ENCODE results near the gene DNLZ.

DNA sequence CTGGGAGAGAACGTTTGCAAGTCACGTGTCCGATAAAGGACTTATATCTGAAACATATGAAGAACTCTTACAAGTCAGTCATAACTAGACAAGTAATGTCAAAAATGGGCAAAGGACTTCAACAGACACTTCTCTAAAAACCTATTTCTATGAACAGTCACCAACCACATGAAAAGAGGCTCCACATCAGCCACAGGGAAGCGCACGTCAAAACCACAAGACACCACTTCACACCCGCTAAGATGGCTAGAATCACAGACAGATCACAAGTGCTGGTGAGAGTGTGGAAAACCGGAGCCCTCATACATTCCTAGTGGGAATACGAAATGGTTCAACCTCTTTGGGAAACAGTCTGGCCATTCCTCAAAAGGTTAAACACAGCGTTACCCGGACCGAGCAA, 21.5 kb upstream of the DNLZ start:
- no peak for TF ChIP-seq POLR2AphosphoS5 (IDR thresholded peaks at IDR 0.05; ENCODE audit: low read depth, low read length)
- TF ChIP-seq, protein P1, sequence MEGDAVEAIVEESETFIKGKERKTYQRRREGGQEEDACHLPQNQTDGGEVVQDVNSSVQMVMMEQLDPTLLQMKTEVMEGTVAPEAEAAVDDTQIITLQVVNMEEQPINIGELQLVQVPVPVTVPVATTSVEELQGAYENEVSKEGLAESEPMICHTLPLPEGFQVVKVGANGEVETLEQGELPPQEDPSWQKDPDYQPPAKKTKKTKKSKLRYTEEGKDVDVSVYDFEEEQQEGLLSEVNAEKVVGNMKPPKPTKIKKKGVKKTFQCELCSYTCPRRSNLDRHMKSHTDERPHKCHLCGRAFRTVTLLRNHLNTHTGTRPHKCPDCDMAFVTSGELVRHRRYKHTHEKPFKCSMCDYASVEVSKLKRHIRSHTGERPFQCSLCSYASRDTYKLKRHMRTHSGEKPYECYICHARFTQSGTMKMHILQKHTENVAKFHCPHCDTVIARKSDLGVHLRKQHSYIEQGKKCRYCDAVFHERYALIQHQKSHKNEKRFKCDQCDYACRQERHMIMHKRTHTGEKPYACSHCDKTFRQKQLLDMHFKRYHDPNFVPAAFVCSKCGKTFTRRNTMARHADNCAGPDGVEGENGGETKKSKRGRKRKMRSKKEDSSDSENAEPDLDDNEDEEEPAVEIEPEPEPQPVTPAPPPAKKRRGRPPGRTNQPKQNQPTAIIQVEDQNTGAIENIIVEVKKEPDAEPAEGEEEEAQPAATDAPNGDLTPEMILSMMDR (IDR thresholded peaks at IDR 0.05), result no peak
- TF ChIP-seq, protein P2, sequence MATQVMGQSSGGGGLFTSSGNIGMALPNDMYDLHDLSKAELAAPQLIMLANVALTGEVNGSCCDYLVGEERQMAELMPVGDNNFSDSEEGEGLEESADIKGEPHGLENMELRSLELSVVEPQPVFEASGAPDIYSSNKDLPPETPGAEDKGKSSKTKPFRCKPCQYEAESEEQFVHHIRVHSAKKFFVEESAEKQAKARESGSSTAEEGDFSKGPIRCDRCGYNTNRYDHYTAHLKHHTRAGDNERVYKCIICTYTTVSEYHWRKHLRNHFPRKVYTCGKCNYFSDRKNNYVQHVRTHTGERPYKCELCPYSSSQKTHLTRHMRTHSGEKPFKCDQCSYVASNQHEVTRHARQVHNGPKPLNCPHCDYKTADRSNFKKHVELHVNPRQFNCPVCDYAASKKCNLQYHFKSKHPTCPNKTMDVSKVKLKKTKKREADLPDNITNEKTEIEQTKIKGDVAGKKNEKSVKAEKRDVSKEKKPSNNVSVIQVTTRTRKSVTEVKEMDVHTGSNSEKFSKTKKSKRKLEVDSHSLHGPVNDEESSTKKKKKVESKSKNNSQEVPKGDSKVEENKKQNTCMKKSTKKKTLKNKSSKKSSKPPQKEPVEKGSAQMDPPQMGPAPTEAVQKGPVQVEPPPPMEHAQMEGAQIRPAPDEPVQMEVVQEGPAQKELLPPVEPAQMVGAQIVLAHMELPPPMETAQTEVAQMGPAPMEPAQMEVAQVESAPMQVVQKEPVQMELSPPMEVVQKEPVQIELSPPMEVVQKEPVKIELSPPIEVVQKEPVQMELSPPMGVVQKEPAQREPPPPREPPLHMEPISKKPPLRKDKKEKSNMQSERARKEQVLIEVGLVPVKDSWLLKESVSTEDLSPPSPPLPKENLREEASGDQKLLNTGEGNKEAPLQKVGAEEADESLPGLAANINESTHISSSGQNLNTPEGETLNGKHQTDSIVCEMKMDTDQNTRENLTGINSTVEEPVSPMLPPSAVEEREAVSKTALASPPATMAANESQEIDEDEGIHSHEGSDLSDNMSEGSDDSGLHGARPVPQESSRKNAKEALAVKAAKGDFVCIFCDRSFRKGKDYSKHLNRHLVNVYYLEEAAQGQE (IDR thresholded peaks at IDR 0.05; ENCODE audit: insufficient read depth in 1 of 2, low read depth in 2 of 2, low read length in 1 of 2), result no peak
